IMR-90 (cell line): ENCODE measurements around the gene PNLIP.

Experiments used
- CTCF ChIP-seq: conservative IDR thresholded peaks from 2 replicates; pipeline ENCODE4 v1.5.1; 2012; ENCODE audit warnings: mild to moderate bottlenecking, low read depth, low read length, improper control_type of control experiment
- MAFK ChIP-seq: IDR thresholded peaks from 2 replicates; pipeline ENCODE4 v1.6.1; 2012; ENCODE audit warnings: low read depth, low read length, improper control_type of control experiment
- MAZ ChIP-seq: IDR thresholded peaks from 2 replicates; pipeline ENCODE4 v1.6.1; 2012; ENCODE audit warnings: low read depth, mild to moderate bottlenecking, low read length, improper control_type of control experiment, moderate library complexity, borderline replicate concordance
- MXI1 ChIP-seq: IDR thresholded peaks from 2 replicates; pipeline ENCODE4 v1.6.1; 2012; ENCODE audit warnings: low read depth, mild to moderate bottlenecking, low read length, moderate library complexity, borderline replicate concordance
- POLR2A ChIP-seq: IDR thresholded peaks from 2 replicates; pipeline ENCODE4 v1.6.1; 2012; ENCODE audit warnings: mild to moderate bottlenecking, low read depth, low read length
- RAD21 ChIP-seq: IDR thresholded peaks from 2 replicates; pipeline ENCODE4 v1.6.1; 2012; ENCODE audit warnings: low read length, improper control_type of control experiment
- RCOR1 ChIP-seq: IDR thresholded peaks from 2 replicates; pipeline ENCODE4 v1.6.1; 2012; ENCODE audit warnings: mild to moderate bottlenecking, low read length, improper control_type of control experiment; ENCODE audit not compliant: insufficient replicate concordance
- RFX5 ChIP-seq: IDR thresholded peaks from 2 replicates; pipeline ENCODE4 v1.8.0; 2012; ENCODE audit warnings: low read depth, mild to moderate bottlenecking, low read length, moderate library complexity
- SMC3 ChIP-seq: fragments of 150-350 bp; IDR thresholded peaks from 2 replicates; pipeline ENCODE4 v1.6.1; 2016; ENCODE audit warnings: low read depth, mild to moderate bottlenecking, antibody characterized with exemption, low read length, moderate library complexity
- USF2 ChIP-seq: fragments of 150-350 bp; IDR thresholded peaks from 2 replicates; pipeline ENCODE4 v1.6.1; 2017; ENCODE audit warnings: mild to moderate bottlenecking, antibody characterized with exemption, low read length, low read depth

- TF ChIP-seq MAZ (no peak), CTCF (no peak), MXI1 (no peak), RAD21 (no peak), MAFK (no peak), SMC3 (no peak), RCOR1 (no peak), POLR2A (no peak), RFX5 (no peak), USF2 (no peak)
Observed at GRCh38 chr10:116510565-116510964, 35.2 kb upstream of the PNLIP start.
